Astrocyte (in vitro differentiated cells and primary cell): ENCODE results near the gene CFAP43. TPM values are rescaled to one million over a fixed set of nuclear protein-coding genes. Genes with fewer than 3 reads are reported as not detected.

Experiments used
- DNase-seq: peaks from one replicate; pipeline ENCODE4 v3.0.0-alpha.2; 2010; ENCODE audit warnings: low read depth
- FAIRE-seq: peaks from 2 replicates; lab custom pipeline; 2011; peaks lifted over from hg19 to GRCh38; lab: Jason Lieb, UNC
- H2AFZ ChIP-seq: 2 replicates; pipeline ENCODE4 v1.6.0; 2012; ENCODE audit warnings: low read depth, low read length, inconsistent platforms
- H3K27ac ChIP-seq: 2 replicates; pipeline ENCODE4 v1.5.1; 2011; ENCODE audit warnings: low read depth, low read length, inconsistent platforms
- H3K27me3 ChIP-seq: 2 replicates; pipeline ENCODE4 v1.6.0; 2011; ENCODE audit warnings: low read length, inconsistent platforms; ENCODE audit not compliant: insufficient read depth
- H3K36me3 ChIP-seq: 2 replicates; pipeline ENCODE4 v1.5.1; 2011; ENCODE audit warnings: low read length, inconsistent platforms; ENCODE audit not compliant: insufficient read depth
- H3K4me1 ChIP-seq: 2 replicates; pipeline ENCODE4 v1.5.1; 2011; ENCODE audit warnings: low read length, inconsistent platforms; ENCODE audit not compliant: insufficient read depth
- H3K4me2 ChIP-seq: 2 replicates; pipeline ENCODE4 v1.6.0; 2012; ENCODE audit warnings: low read length, inconsistent platforms
- H3K4me3 ChIP-seq: 2 replicates; pipeline ENCODE4 v1.5.1; 2011; ENCODE audit warnings: low read depth, mild to moderate bottlenecking, low read length, inconsistent platforms; ENCODE audit not compliant: insufficient read depth
- H3K79me2 ChIP-seq: 2 replicates; pipeline ENCODE4 v1.6.0; 2012; ENCODE audit warnings: mild to moderate bottlenecking, low read length, inconsistent platforms; ENCODE audit not compliant: insufficient read depth
- H3K9ac ChIP-seq: 2 replicates; pipeline ENCODE4 v1.6.0; 2012; ENCODE audit warnings: mild to moderate bottlenecking, low read length, inconsistent platforms
- H3K9me3 ChIP-seq: 2 replicates; pipeline ENCODE4 v1.5.1; 2012; ENCODE audit warnings: low read depth, mild to moderate bottlenecking, low read length, inconsistent platforms; ENCODE audit not compliant: insufficient read depth
- H4K20me1 ChIP-seq: 2 replicates; pipeline ENCODE4 v1.6.0; 2012; ENCODE audit warnings: low read length, inconsistent platforms; ENCODE audit not compliant: insufficient read depth
- H3K27ac Mint-ChIP-seq: one replicate; pipeline ENCODE4 v1.8.0; 2021; ENCODE audit warnings: mild to moderate bottlenecking, mixed read lengths; ENCODE audit not compliant: unreplicated experiment
- H3K27me3 Mint-ChIP-seq: one replicate; pipeline ENCODE4 v1.8.0; 2021; ENCODE audit warnings: low read depth, mixed read lengths; ENCODE audit not compliant: unreplicated experiment
- H3K36me3 Mint-ChIP-seq: one replicate; pipeline ENCODE4 v1.8.0; 2021; ENCODE audit warnings: low read depth, mixed read lengths; ENCODE audit not compliant: unreplicated experiment
- H3K4me1 Mint-ChIP-seq: one replicate; pipeline ENCODE4 v1.8.0; 2021; ENCODE audit warnings: low read depth, mixed read lengths; ENCODE audit not compliant: unreplicated experiment
- H3K4me3 Mint-ChIP-seq: one replicate; pipeline ENCODE4 v1.8.0; 2021; ENCODE audit warnings: mild to moderate bottlenecking, moderate library complexity, mixed read lengths; ENCODE audit not compliant: unreplicated experiment
- H3K9me3 Mint-ChIP-seq: one replicate; pipeline ENCODE4 v1.8.0; 2021; ENCODE audit warnings: mild to moderate bottlenecking, mixed read lengths; ENCODE audit not compliant: unreplicated experiment
- EZH2 ChIP-seq: IDR thresholded peaks from 2 replicates; pipeline ENCODE4 v1.6.1; 2012; ENCODE audit warnings: mild to moderate bottlenecking, low read length, inconsistent platforms; ENCODE audit not compliant: insufficient read depth
- total RNA-seq: library from RNA; stranded (reverse); gene quantifications from 2 replicates; pipeline ENCODE4 v1.2.1, GENCODE V29; 2021
- TF ChIP-seq, protein P1 (sequence below): IDR thresholded peaks from 2 replicates; pipeline ENCODE4 v1.5.1; 2011; ENCODE audit warnings: low read depth, mild to moderate bottlenecking, inconsistent platforms, low read length, moderate library complexity; ENCODE audit not compliant: insufficient read depth

The CFAP43 gene
- total RNA-seq, 1 donor from 2014 or later = 0.27 TPM

DNA sequence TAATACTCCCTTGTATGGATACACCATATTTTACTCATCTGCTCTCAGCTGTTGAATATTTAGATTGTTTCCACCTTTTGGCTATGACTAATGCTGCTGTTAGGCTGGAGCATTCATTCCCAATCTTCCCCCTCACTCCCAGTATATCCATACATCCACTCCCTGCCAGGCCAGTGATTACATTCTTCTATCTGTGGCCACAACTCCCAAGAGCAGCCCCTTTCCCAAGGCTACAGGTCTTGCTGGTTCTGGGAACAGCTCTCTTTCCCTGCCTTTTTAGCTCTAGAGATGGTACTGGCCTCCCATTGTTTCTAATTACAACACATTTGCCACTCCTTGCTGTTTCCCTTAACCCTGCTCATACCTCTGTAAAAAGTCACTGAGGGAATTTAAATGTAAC is 82.0 kb downstream of the CFAP43 start:
- peaks cover 5% of the 10 kb centered on the region for H3K4me1 Mint-ChIP-seq
- DNase-seq (no peak), FAIRE-seq (no peak)
- Histone ChIP-seq H3K27ac (no peak overlapping the region), H3K4me1 (no peaks in the 10 kb centered on the region), H3K4me2 (no peak overlapping the region), H3K9me3 (no peaks in the 10 kb centered on the region), H2AFZ (no peak overlapping the region), H3K36me3 (no peaks in the 10 kb centered on the region), H4K20me1 (no peaks in the 10 kb centered on the region), H3K79me2 (no peaks in the 10 kb centered on the region), H3K4me3 (no peak overlapping the region), H3K9ac (no peak overlapping the region), H3K27me3 (peaks cover 4% of the 10 kb centered on the region)
- H3K9me3 Mint-ChIP-seq = peaks cover 7% of the 10 kb centered on the region
- no peaks in the 10 kb centered on the region for H3K27me3 Mint-ChIP-seq
- no peaks in the 10 kb centered on the region for H3K36me3 Mint-ChIP-seq
- TF ChIP-seq, protein P1, sequence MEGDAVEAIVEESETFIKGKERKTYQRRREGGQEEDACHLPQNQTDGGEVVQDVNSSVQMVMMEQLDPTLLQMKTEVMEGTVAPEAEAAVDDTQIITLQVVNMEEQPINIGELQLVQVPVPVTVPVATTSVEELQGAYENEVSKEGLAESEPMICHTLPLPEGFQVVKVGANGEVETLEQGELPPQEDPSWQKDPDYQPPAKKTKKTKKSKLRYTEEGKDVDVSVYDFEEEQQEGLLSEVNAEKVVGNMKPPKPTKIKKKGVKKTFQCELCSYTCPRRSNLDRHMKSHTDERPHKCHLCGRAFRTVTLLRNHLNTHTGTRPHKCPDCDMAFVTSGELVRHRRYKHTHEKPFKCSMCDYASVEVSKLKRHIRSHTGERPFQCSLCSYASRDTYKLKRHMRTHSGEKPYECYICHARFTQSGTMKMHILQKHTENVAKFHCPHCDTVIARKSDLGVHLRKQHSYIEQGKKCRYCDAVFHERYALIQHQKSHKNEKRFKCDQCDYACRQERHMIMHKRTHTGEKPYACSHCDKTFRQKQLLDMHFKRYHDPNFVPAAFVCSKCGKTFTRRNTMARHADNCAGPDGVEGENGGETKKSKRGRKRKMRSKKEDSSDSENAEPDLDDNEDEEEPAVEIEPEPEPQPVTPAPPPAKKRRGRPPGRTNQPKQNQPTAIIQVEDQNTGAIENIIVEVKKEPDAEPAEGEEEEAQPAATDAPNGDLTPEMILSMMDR = no peak
- TF ChIP-seq EZH2 = no peak
- H3K27ac Mint-ChIP-seq = no peak overlapping the region
- no peak overlapping the region for H3K4me3 Mint-ChIP-seq

DNA sequence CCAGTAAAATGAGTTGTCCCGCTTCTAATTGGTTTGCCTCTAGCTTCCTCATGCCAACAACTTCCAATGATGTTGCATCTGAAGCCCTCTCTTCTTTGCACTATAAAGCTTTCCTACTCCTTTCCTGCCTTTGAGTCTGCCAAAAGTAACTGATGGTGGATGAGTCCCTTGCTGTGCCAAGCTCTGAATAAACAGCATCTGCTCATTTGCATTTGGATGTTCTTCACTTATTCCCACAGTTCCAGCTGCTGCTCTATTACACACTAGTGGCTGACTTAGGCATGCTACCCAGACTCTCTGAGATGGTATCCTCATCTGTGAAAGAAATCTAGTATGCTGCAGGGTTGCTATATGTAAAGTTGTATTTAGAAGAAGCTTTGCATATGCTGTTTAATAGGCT is 85.3 kb downstream of the CFAP43 start:
- FAIRE-seq (no peak), DNase-seq (no peak)
- Mint-ChIP-seq H3K36me3 (no peaks in the 10 kb centered on the region), H3K4me1 (peaks cover 5% of the 10 kb centered on the region), H3K27ac (no peak overlapping the region), H3K4me3 (no peak overlapping the region), H3K27me3 (no peaks in the 10 kb centered on the region), H3K9me3 (no peaks in the 10 kb centered on the region)
- H3K4me1 ChIP-seq = no peaks in the 10 kb centered on the region
- no peaks in the 10 kb centered on the region for H3K9me3 ChIP-seq
- H3K4me3 ChIP-seq = no peak overlapping the region
- no peaks in the 10 kb centered on the region for H4K20me1 ChIP-seq
- H3K36me3 ChIP-seq = no peaks in the 10 kb centered on the region
- no peak overlapping the region for H2AFZ ChIP-seq
- H3K27me3 ChIP-seq = peaks cover 4% of the 10 kb centered on the region
- no peak for TF ChIP-seq EZH2
- TF ChIP-seq, protein P1 = no peak
- no peak overlapping the region for H3K9ac ChIP-seq
- H3K79me2 ChIP-seq = no peaks in the 10 kb centered on the region
- H3K4me2 ChIP-seq = no peak overlapping the region
- no peak overlapping the region for H3K27ac ChIP-seq

DNA sequence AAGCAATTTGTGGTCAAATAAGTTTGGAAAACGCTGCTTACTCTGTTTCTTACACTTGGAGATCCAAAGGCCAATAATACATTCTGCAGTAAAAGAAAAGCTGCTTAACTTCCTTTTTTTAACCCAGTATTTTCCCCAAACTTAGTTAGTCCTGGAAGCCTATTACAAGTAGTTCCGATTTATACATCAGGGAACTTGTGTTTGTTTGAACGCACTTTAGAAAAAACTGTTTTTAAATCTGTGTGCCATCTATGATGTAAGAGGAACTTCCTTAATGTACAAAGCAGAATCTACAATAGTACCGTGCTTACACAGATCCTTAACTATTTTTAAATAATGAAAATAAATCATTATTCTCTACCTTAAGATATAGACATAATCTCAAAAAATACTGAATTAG is 87.2 kb downstream of the CFAP43 start:
- Histone ChIP-seq H3K4me2 (no peak overlapping the region), H3K79me2 (no peaks in the 10 kb centered on the region), H3K27ac (no peak overlapping the region), H2AFZ (no peak overlapping the region), H3K4me3 (no peak overlapping the region), H3K9me3 (no peaks in the 10 kb centered on the region), H4K20me1 (no peaks in the 10 kb centered on the region), H3K27me3 (peaks cover 4% of the 10 kb centered on the region), H3K36me3 (no peaks in the 10 kb centered on the region), H3K4me1 (no peaks in the 10 kb centered on the region), H3K9ac (no peak overlapping the region)
- Mint-ChIP-seq H3K4me1 (no peaks in the 10 kb centered on the region), H3K9me3 (no peaks in the 10 kb centered on the region), H3K27ac (no peak overlapping the region), H3K27me3 (no peaks in the 10 kb centered on the region), H3K4me3 (no peak overlapping the region), H3K36me3 (no peaks in the 10 kb centered on the region)
- TF ChIP-seq EZH2 = no peak
- TF ChIP-seq, protein P1 = no peak
- DNase-seq (no peak), FAIRE-seq (no peak)
